BLaER1 treated with 17β-estradiol and CSF1 and Interleukin-3, amounts not matched to agents 10 nM and 100 nM (cell line): ENCODE results near the gene DCP1B.

Experiments
- H3K27ac ChIP-seq, 11 experiments: shearing (Covaris generic); formaldehyde crosslinking; 2 replicates each; pipeline ENCODE4 v1.8.1; 2022
- H3K27me3 ChIP-seq, 11 experiments: shearing (Covaris generic); formaldehyde crosslinking; 2 replicates each; pipeline ENCODE4 v1.8.1; 2022
- H3K36me3 ChIP-seq, 11 experiments: shearing (Covaris generic); formaldehyde crosslinking; 2 replicates each; pipeline ENCODE4 v1.8.1; 2022
- H3K4me1 ChIP-seq, 10 experiments: shearing (Covaris generic); formaldehyde crosslinking; 2 replicates each; pipeline ENCODE4 v1.8.1; 2022
- H3K4me2 ChIP-seq, 11 experiments: shearing (Covaris generic); formaldehyde crosslinking; 2 replicates each; pipeline ENCODE4 v1.8.1; 2022
- H3K4me3 ChIP-seq, 10 experiments: shearing (Covaris generic); formaldehyde crosslinking; 2 replicates each; pipeline ENCODE4 v1.8.1; 2022
- H3K9ac ChIP-seq, 11 experiments: shearing (Covaris generic); formaldehyde crosslinking; 2 replicates each; pipeline ENCODE4 v1.8.1; 2022
- H3K9me3 ChIP-seq, 11 experiments: shearing (Covaris generic); formaldehyde crosslinking; replicated peaks in 1 of 11; 2 replicates each; pipeline ENCODE4 v1.8.1; 2022
- H4K20me1 ChIP-seq, 11 experiments: shearing (Covaris generic); formaldehyde crosslinking; 2 replicates each; pipeline ENCODE4 v1.8.1; 2022
- Cebpa-rat ChIP-seq, 11 experiments: shearing (Covaris generic); IDR thresholded peaks; 2 replicates each; pipeline ENCODE4 v1.8.1; 2022

Gene DCP1B

DNA sequence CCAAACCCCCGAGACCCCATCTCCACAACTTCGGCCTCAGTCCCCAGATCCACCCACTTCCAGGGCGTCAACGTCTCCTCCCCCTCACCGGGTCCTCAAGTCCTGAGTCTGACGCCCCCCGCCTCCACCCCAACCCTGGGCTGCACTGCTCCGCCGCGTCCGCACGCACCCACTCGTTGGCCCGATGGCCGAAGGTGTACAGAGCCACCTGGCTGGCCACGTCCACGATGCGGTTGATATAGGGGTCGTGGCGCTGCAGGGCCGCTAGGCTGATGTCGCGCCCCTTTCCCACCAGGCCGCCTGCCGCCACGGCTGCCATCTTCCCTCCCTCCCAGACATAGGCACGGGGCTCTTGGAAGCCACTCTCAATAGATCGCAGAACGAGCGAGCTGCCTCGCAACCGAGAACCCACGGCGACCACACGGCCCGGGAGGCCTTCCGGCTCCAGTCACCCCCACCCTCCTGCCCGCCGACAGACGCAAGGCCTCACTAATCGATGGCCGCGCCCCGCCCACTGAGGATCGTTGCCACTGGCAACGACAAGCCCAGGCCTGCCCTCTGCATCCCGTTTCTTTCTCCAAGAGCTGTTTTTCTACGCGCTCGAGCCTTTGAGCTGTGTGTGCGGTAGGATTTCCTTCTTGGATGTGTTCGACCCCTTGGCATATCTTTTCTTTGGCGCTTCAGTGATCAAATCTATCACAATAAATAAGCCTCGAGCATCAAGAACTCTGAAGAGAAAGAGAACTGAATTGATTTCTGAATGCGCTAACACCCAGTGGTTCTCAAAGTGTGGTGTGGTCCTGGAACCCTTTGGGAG is at the start of gene DCP1B:
Gene DCP1B (minus strand): TSS at position 345 of the 817 bp plus-strand sequence. CDS start 26 bp downstream, at position 319.
- peak within 1 kb of the TSS; percentile 77 to 96 (median 92) for H3K4me3 ChIP-seq
- TF ChIP-seq Cebpa-rat (IDR thresholded peaks at IDR 0.05), result no peak
- H3K9ac ChIP-seq, result peak within 1 kb of the TSS; percentile 87 to 92 (median 90)
- no peaks in the 10 kb centered on the region for H3K9me3 ChIP-seq
- peak within 1 kb of the TSS; percentile 75 to 97 (median 89) for H3K4me2 ChIP-seq
- H3K27ac ChIP-seq, result peak within 1 kb of the TSS; percentile 81 to 92 (median 89)
- H3K4me1 ChIP-seq, result peaks cover 15 to 25% (median 22%) of the 10 kb centered on the region in 10 experiments
- no peaks in the 10 kb centered on the region for H3K27me3 ChIP-seq
- H3K36me3 ChIP-seq, result peaks cover 0 to 3% (median 0%) of the 10 kb centered on the region in 11 experiments; a peak in 2 of 22 replicates
- peaks cover 0 to 2% (median 0%) of the 10 kb centered on the region in 11 experiments; a peak in 2 of 22 replicates for H4K20me1 ChIP-seq

GRCh38 chr12:2053691-2054090 is 49.4 kb upstream of the DCP1B start:
- peaks cover 0 to 29% (median 10%) of the 10 kb centered on the region in 11 experiments; a peak in 13 of 22 replicates for H4K20me1 ChIP-seq
- H3K36me3 ChIP-seq, result no peaks in the 10 kb centered on the region
- H3K27me3 ChIP-seq, result peaks cover 73 to 94% (median 90%) of the 10 kb centered on the region in 11 experiments
- peak overlapping the region; percentile 59 to 76 (median 68) for H3K4me3 ChIP-seq
- peak overlapping the region in 10 of 11 experiments; percentile 21 to 75 (median 64); a peak in 15 of 22 replicates for H3K9ac ChIP-seq
- H3K4me2 ChIP-seq, result peak overlapping the region; percentile 88 to 100 (median 99)
- H3K9me3 ChIP-seq, result no peaks in the 10 kb centered on the region
- no peak for TF ChIP-seq Cebpa-rat (IDR thresholded peaks at IDR 0.05)
- H3K27ac ChIP-seq, result no peak overlapping the region
- peaks cover 8 to 20% (median 13%) of the 10 kb centered on the region in 10 experiments; a peak in 18 of 20 replicates for H3K4me1 ChIP-seq

DNA sequence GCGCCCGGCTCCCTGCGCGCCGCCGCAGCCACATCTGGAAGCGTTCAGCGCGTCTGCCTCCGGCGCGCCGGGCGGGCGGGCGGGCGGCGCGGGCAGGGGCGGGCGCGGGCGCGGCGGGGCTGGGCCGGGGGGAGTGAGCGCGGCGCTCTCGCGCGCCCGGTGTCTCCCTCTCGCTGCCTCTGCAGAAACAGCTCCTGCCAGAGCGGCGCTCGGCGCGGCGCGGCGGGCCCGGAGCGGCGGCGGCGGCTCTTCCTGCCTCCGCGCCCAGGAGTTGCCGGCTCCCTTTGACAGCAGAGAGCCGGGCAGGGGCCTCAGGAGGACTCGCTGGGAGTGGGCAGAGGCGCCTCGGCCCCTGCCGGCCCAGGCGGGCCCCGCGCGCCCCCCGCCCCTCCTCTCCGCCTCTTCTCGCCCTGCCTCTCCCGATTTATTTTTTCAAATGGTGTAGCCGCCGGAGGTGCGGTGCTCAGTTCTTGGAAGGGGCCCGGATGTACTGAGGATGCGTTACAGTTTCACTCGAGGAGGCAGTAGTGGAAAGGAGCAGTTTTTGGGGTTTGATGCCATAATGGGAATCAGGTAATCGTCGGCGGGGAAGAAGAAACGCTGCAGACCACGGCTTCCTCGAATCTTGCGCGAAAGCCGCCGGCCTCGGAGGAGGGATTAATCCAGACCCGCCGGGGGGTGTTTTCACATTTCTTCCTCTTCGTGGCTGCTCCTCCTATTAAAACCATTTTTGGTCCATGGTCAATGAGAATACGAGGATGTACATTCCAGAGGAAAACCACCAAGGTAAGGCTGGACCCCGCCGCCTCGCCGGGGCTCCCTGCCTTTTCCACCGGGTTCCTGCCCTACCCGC is 48.8 kb upstream of the DCP1B start, which contains the start of gene CACNA1C:
Gene CACNA1C (plus strand): TSS at position 162 of the 853 bp plus-strand sequence. CDS start 576 bp downstream, at position 738.
- Histone ChIP-seq H3K27me3 (peaks cover 73 to 93% (median 89%) of the 10 kb centered on the region in 11 experiments), H3K4me1 (peaks cover 8 to 19% (median 13%) of the 10 kb centered on the region in 10 experiments; a peak in 18 of 20 replicates), H3K9me3 (no peaks in the 10 kb centered on the region), H4K20me1 (peaks cover 0 to 35% (median 10%) of the 10 kb centered on the region in 11 experiments; a peak in 13 of 22 replicates), H3K4me2 (peak within 1 kb of the TSS; percentile 88 to 100 (median 99)), H3K4me3 (peak within 1 kb of the TSS; percentile 59 to 76 (median 68)), H3K27ac (no peak within 1 kb of the TSS), H3K9ac (peak within 1 kb of the TSS; percentile 21 to 75 (median 60); a peak in 17 of 22 replicates), H3K36me3 (no peaks in the 10 kb centered on the region)
- TF ChIP-seq Cebpa-rat (IDR thresholded peaks at IDR 0.05), result no peak

- H3K4me2 ChIP-seq, result peak overlapping the region; percentile 88 to 100 (median 99)
- H4K20me1 ChIP-seq, result peaks cover 0 to 37% (median 10%) of the 10 kb centered on the region in 11 experiments; a peak in 13 of 22 replicates
- peaks cover 71 to 82% (median 80%) of the 10 kb centered on the region in 11 experiments for H3K27me3 ChIP-seq
- TF ChIP-seq Cebpa-rat (IDR thresholded peaks at IDR 0.05), result no peak
- no peaks in the 10 kb centered on the region for H3K36me3 ChIP-seq
- no peaks in the 10 kb centered on the region for H3K9me3 ChIP-seq
- H3K9ac ChIP-seq, result peak overlapping the region in 8 of 11 experiments; percentile 8 to 63 (median 47); a peak in 8 of 22 replicates
- peaks cover 8 to 19% (median 13%) of the 10 kb centered on the region in 10 experiments; a peak in 18 of 20 replicates for H3K4me1 ChIP-seq
- H3K4me3 ChIP-seq, result peak overlapping the region; percentile 59 to 76 (median 68)
- no peak overlapping the region for H3K27ac ChIP-seq
These were observed 47.7 kb upstream of the DCP1B start for GRCh38 chr12:2051700-2052621.

DNA sequence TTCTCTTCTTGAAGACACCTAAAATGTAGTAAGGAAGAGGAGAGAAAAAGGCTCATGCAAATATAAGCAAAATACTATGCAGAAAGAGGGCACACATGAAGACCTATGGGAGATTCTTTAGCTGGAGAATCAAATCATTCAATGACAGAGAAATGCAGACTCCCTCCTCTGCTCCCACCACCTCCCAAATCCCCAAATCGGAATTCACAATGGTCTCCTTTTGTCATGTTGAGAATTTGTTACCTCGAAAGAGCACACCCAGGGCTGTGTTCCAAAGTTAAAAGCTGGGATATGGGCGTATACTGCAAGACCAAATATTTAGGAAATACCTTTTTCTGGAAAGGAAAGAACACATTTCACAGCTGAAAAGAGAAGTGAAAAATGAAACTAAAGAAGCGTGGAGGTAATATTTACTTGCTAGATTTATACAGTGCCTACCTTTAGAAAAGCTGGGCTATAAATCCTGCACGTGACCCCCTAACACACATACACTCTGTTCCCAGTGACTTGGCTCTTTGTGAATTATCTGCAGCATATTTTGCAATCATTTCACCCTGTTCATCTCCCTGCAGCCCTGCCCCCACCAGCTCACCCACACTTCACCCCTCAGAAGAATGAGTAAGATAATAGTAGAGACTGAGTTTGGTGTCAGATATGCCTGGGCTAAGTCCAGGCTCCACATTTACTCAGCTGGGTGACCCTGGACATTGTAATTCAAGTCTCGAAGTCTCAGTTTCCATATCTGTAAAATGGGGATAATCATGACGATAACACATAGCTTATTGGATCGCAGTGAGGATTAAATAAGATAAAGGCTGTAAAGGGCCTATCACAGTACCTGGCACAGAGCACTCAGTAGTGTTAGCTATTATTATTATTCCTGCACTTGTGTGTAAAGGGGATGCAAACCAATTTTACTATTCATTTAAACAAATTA is 45.6 kb upstream of the DCP1B start:
- Histone ChIP-seq H3K4me3 (no peak overlapping the region), H3K36me3 (no peaks in the 10 kb centered on the region), H3K9ac (no peak overlapping the region), H3K4me2 (no peak overlapping the region; a peak in 1 of 22 replicates), H3K27ac (no peak overlapping the region), H3K27me3 (peaks cover 50 to 61% (median 59%) of the 10 kb centered on the region in 11 experiments), H3K9me3 (no peaks in the 10 kb centered on the region), H4K20me1 (peaks cover 0 to 34% (median 10%) of the 10 kb centered on the region in 11 experiments; a peak in 13 of 22 replicates), H3K4me1 (peaks cover 8 to 19% (median 13%) of the 10 kb centered on the region in 10 experiments; a peak in 18 of 20 replicates)
- no peak for TF ChIP-seq Cebpa-rat (IDR thresholded peaks at IDR 0.05)

DNA sequence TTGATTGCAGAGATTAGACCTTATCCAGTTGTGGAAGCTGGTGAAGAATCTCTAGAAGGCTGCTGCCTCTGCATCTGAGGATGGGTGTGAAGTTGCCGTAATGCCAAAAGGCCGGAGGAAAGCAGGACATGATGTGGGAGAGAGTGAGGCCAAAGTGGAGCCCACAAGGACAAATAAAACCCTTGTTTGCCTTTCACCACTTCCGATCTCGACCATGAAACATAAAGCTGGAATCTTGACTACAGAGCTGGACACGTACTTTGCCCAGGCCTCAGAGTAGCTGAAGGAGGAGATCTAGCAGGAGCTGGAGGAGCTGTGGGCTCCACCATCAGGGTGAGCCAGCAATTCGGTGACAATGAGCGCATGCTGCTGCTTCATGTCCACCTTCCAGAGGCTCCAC is 43.5 kb upstream of the DCP1B start:
- H3K9ac ChIP-seq, result no peak overlapping the region
- H3K4me2 ChIP-seq, result no peak overlapping the region
- H4K20me1 ChIP-seq, result peaks cover 0 to 16% (median 0%) of the 10 kb centered on the region in 11 experiments; a peak in 7 of 22 replicates
- no peak overlapping the region for H3K4me3 ChIP-seq
- no peak for TF ChIP-seq Cebpa-rat (IDR thresholded peaks at IDR 0.05)
- H3K4me1 ChIP-seq, result peaks cover 0 to 8% (median 0%) of the 10 kb centered on the region in 10 experiments; a peak in 4 of 20 replicates
- no peak overlapping the region for H3K27ac ChIP-seq
- H3K9me3 ChIP-seq, result no peaks in the 10 kb centered on the region
- H3K27me3 ChIP-seq, result peaks cover 29 to 40% (median 38%) of the 10 kb centered on the region in 11 experiments
- no peaks in the 10 kb centered on the region for H3K36me3 ChIP-seq

- H4K20me1 ChIP-seq, result peaks cover 0 to 13% (median 0%) of the 10 kb centered on the region in 11 experiments; a peak in 7 of 22 replicates
- no peak overlapping the region for H3K9ac ChIP-seq
- H3K9me3 ChIP-seq, result no peaks in the 10 kb centered on the region
- H3K4me1 ChIP-seq, result peaks cover 0 to 4% (median 0%) of the 10 kb centered on the region in 10 experiments; a peak in 3 of 20 replicates
- no peak overlapping the region for H3K4me3 ChIP-seq
- peaks cover 22 to 33% (median 30%) of the 10 kb centered on the region in 11 experiments for H3K27me3 ChIP-seq
- TF ChIP-seq Cebpa-rat (IDR thresholded peaks at IDR 0.05), result no peak
- no peak overlapping the region for H3K27ac ChIP-seq
- H3K4me2 ChIP-seq, result no peak overlapping the region
- no peaks in the 10 kb centered on the region for H3K36me3 ChIP-seq
These were observed 42.7 kb upstream of the DCP1B start for GRCh38 chr12:2046957-2047356.
